Ascending aorta (tissue), 2 donors: ENCODE measurements around the gene TMEM19. TPM values are rescaled to one million over a fixed set of nuclear protein-coding genes. Genes with fewer than 3 reads are reported as not detected.

Experiments
- DNase-seq, 2 donors: peaks; one replicate each; pipeline ENCODE4 v3.0.0-alpha.2; 2019; ENCODE audit warnings: low spot score in 2 of 2
- H3K27ac ChIP-seq, 2 donors: fragments of 200-600 bp; sonication (generic); one replicate each; pipeline ENCODE4 v1.5.1; 2016 to 2017; ENCODE audit warnings: mild to moderate bottlenecking in 1 of 2
- H3K27me3 ChIP-seq: fragments of 200-600 bp; sonication (generic); one replicate; pipeline ENCODE4 v1.5.1; 2017
- H3K36me3 ChIP-seq, 2 donors: fragments of 200-600 bp; sonication (generic); one replicate each; pipeline ENCODE4 v1.5.1; 2016
- H3K4me1 ChIP-seq, 2 donors: fragments of 200-600 bp; sonication (generic); one replicate each; pipeline ENCODE4 v1.5.1; 2016 to 2017; ENCODE audit warnings: mild to moderate bottlenecking in 1 of 2
- H3K4me3 ChIP-seq, 2 donors: fragments of 200-600 bp; sonication (generic); one replicate each; pipeline ENCODE4 v1.5.1; 2016 to 2017; ENCODE audit warnings: mild to moderate bottlenecking in 1 of 2
- H3K9me3 ChIP-seq, 2 donors: fragments of 200-600 bp; sonication (generic); one replicate each; pipeline ENCODE4 v1.5.1; 2016
- CTCF ChIP-seq, 3 experiments: fragments of 200-600 bp in 2 of 3; fragments of 450-650 bp in 1 of 3; sonication (generic) in 2 of 3; IDR thresholded peaks; one replicate each; pipeline ENCODE4 v1.5.1; 2016 to 2019; ENCODE audit warnings: antibody characterized with exemption in 3 of 3, mild to moderate bottlenecking in 1 of 3, moderate library complexity in 1 of 3
- intact Hi-C: fragments of 100-400 bp; cut with DNase I; formaldehyde crosslinking; loops from one replicate; pipeline ENCODE4 v1.15.1; 2023
- total RNA-seq: library from RNA; depleted of rRNA; stranded (reverse); fragments of >200 nt; gene quantifications from one replicate; pipeline ENCODE4 v1.1.0, GENCODE V29; 2016

TMEM19 gene
- total RNA-seq, 1 donor from 2014 or later, result 14.5 TPM

DNA sequence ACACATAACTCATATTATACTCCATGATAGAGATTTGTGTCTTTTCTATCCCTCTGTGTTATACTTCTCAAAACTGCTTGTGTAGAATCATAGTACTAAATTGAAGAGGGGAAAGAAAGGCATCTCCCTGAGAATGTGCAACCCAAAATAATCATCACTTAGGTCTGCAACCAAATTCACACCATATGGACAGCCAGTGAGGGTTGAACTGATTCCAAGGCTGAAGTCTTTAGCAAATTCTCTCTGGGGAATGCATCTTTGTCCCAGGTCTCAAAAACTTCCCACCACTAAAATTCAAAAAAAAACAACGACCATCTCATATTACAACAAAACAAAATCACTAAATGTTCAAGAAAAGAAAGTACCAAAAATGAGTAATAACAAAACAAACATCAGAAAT is 33.2 kb upstream of the TMEM19 start:
- no peak for TF ChIP-seq CTCF (IDR thresholded peaks at IDR 0.05)
- no peaks in the 10 kb centered on the region for H3K27me3 ChIP-seq
- H3K27ac ChIP-seq, result no peak overlapping the region
- peaks cover 0 to 4% of the 10 kb centered on the region in 2 donors for H3K9me3 ChIP-seq
- peaks cover 0 to 4% of the 10 kb centered on the region in 2 donors for H3K4me1 ChIP-seq
- intact Hi-C loops, result no loop called here
- H3K4me3 ChIP-seq, result no peak overlapping the region
- no peak for DNase-seq
- peaks cover 20 to 31% of the 10 kb centered on the region in 2 donors for H3K36me3 ChIP-seq

DNA sequence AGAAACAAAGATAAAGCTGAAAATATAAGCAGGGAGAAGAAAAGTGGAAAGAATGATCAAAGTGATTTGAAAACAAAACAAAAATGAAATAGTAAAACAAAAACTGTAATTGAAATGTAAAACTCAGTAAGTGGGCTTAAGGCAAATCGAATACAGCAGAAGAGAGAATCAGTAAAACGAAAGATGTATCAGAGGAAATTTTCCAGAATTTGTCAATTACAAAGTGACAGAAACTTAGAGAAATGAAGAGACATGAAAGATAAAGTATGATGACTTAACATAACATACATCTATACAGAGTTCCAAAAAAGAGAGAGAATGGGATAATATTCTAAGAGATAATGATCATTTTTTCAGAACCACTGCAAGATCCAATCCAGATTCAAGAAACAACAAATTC is 32.7 kb upstream of the TMEM19 start:
- no peak for TF ChIP-seq CTCF (IDR thresholded peaks at IDR 0.05)
- Histone ChIP-seq H3K4me1 (peaks cover 0 to 4% of the 10 kb centered on the region in 2 donors), H3K4me3 (no peak overlapping the region), H3K27ac (no peak overlapping the region), H3K9me3 (peaks cover 0 to 4% of the 10 kb centered on the region in 2 donors), H3K36me3 (peaks cover 22 to 34% of the 10 kb centered on the region in 2 donors), H3K27me3 (no peaks in the 10 kb centered on the region)
- intact Hi-C loops, result no loop called here
- no peak for DNase-seq

DNA sequence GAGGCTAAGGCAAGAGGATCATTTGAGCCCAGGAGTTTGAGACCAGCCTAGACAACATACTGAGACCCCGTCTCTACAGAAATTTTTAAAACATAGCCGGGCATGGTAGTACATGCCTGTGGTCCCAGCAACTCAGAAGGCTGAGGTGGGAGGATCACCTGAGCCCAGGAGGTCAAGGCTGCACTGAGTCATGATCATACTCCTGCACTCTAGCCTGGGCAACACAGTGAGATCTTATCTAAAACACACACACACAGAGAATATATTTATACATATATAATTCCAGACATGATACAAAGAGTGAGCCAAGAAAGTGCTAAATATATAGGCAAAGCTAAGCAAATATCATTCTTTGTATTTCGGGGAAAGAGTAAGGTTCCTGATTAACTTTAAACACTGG is 31.7 kb upstream of the TMEM19 start:
- Histone ChIP-seq H3K4me1 (peaks cover 0 to 4% of the 10 kb centered on the region in 2 donors), H3K36me3 (peaks cover 33 to 45% of the 10 kb centered on the region in 2 donors), H3K4me3 (no peak overlapping the region), H3K9me3 (peaks cover 0 to 4% of the 10 kb centered on the region in 2 donors), H3K27me3 (no peaks in the 10 kb centered on the region), H3K27ac (no peak overlapping the region)
- TF ChIP-seq CTCF (IDR thresholded peaks at IDR 0.05), result no peak
- intact Hi-C loops, result no loop called here
- no peak for DNase-seq

- no peak for TF ChIP-seq CTCF (IDR thresholded peaks at IDR 0.05)
- peaks cover 0 to 4% of the 10 kb centered on the region in 2 donors for H3K9me3 ChIP-seq
- no peaks in the 10 kb centered on the region for H3K27me3 ChIP-seq
- H3K4me1 ChIP-seq, result peaks cover 0 to 8% of the 10 kb centered on the region in 2 donors
- H3K4me3 ChIP-seq, result no peak overlapping the region
- peaks cover 41 to 50% of the 10 kb centered on the region in 2 donors for H3K36me3 ChIP-seq
- no peak for DNase-seq
- no peak overlapping the region for H3K27ac ChIP-seq
- intact Hi-C loops, result no loop called here
Observed at GRCh38 chr12:71655495-71655894, 30.4 kb upstream of the TMEM19 start.

DNA sequence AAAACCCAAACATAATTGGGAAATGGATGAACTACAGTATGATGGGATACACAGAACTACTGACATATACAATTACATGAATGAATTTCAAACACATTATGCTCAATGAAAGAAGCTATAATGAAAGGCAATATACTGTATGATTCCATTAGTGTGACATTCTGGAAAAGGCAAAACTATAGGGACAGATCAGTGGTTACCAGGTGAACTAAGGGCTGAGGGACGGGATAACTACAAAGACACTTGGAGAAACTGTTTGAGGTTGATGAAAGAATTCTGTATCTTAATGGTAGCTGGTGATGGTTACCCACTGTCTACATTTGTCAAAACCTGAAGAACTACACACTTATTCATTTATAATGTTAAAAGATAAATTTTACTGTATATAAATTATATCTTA is 30.0 kb upstream of the TMEM19 start:
- peaks cover 0 to 12% of the 10 kb centered on the region in 2 donors for H3K4me1 ChIP-seq
- H3K4me3 ChIP-seq, result no peak overlapping the region
- peaks cover 0 to 4% of the 10 kb centered on the region in 2 donors for H3K9me3 ChIP-seq
- intact Hi-C loops, result no loop called here
- TF ChIP-seq CTCF (IDR thresholded peaks at IDR 0.05), result no peak
- H3K27me3 ChIP-seq, result no peaks in the 10 kb centered on the region
- H3K27ac ChIP-seq, result no peak overlapping the region
- peaks cover 37 to 50% of the 10 kb centered on the region in 2 donors for H3K36me3 ChIP-seq
- no peak for DNase-seq

DNA sequence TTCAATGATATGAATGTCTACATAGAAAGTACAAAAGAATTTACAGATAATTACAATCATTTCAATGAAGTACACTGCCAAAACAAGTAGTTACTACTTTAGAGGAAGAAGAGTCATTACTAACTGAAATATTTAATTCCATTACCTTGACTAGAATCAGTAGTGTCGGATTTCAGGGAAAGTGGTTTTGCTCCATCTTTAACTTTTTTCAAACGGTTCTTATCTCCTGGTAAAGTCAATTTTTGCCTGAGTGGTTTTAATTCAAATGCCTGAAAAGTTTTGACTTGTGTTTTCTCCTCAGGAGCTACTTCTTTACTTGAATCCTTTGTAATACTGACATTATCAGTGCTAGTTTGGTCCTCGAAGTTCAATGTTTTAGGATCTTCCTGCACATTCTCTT is 29.1 kb upstream of the TMEM19 start:
- DNase-seq, result no peak
- intact Hi-C loops, result no loop called here
- TF ChIP-seq CTCF (IDR thresholded peaks at IDR 0.05), result no peak
- Histone ChIP-seq H3K4me1 (peaks cover 0 to 20% of the 10 kb centered on the region in 2 donors), H3K27me3 (no peaks in the 10 kb centered on the region), H3K36me3 (peaks cover 34 to 50% of the 10 kb centered on the region in 2 donors), H3K9me3 (peaks cover 0 to 4% of the 10 kb centered on the region in 2 donors), H3K4me3 (no peak overlapping the region), H3K27ac (no peak overlapping the region)
